NCI-H2081 treated with DMSO at 0.1 percent for 48 hours (cell line): ENCODE results near the gene CMIP.

Experiments
- DNase-seq: peaks from one replicate; lab custom pipeline; 2025; lab: John Stamatoyannopoulos, UW

The CMIP gene

GRCh38 chr16:81748476-81749198 is 304.0 kb downstream of the CMIP start:
- DNase-seq, result no peak

GRCh38 chr16:81752225-81752875 is 307.7 kb downstream of the CMIP start:
- no peak for DNase-seq

GRCh38 chr16:81752876-81753227 is 308.2 kb downstream of the CMIP start:
- DNase-seq, result no peak

- no peak for DNase-seq
Measured at GRCh38 chr16:81754858-81755257, 310.2 kb downstream of the CMIP start.

- no peak for DNase-seq
Measured at GRCh38 chr16:81755915-81756614, 311.5 kb downstream of the CMIP start.

GRCh38 chr16:81756615-81757356 is 312.2 kb downstream of the CMIP start:
- DNase-seq, result no peak

- no peak for DNase-seq
Measured at GRCh38 chr16:81758376-81758775, 313.8 kb downstream of the CMIP start.
